Endothelial cell (in vitro differentiated cells): Measurements from ENCODE around the gene SKAP1. TPM values are rescaled to one million over a fixed set of nuclear protein-coding genes. Genes with fewer than 3 reads are reported as not detected.

Experiments
- DNase-seq: peaks from one replicate; pipeline ENCODE4 v3.0.0; 2021; ENCODE audit warnings: low spot score
- H3K27ac Mint-ChIP-seq: one replicate; pipeline ENCODE4 v1.8.0; 2021; ENCODE audit warnings: mixed read lengths, inconsistent platforms; ENCODE audit not compliant: unreplicated experiment
- H3K27me3 Mint-ChIP-seq: one replicate; pipeline ENCODE4 v1.8.0; 2021; ENCODE audit warnings: mild to moderate bottlenecking, moderate library complexity, mixed read lengths, inconsistent platforms; ENCODE audit not compliant: unreplicated experiment
- H3K36me3 Mint-ChIP-seq: one replicate; pipeline ENCODE4 v1.8.0; 2021; ENCODE audit warnings: mild to moderate bottlenecking, low read depth, mixed read lengths, inconsistent platforms; ENCODE audit not compliant: unreplicated experiment
- H3K4me1 Mint-ChIP-seq: one replicate; pipeline ENCODE4 v1.8.0; 2021; ENCODE audit warnings: mild to moderate bottlenecking, mixed read lengths, inconsistent platforms; ENCODE audit not compliant: unreplicated experiment
- H3K4me3 Mint-ChIP-seq: one replicate; pipeline ENCODE4 v1.8.0; 2021; ENCODE audit warnings: mild to moderate bottlenecking, mixed read lengths, inconsistent platforms; ENCODE audit not compliant: unreplicated experiment
- H3K9me3 Mint-ChIP-seq: one replicate; pipeline ENCODE4 v1.8.0; 2021; ENCODE audit warnings: mixed read lengths, inconsistent platforms; ENCODE audit not compliant: unreplicated experiment
- CTCF ChIP-seq: fragments of 200-600 bp; sonication (generic); IDR thresholded peaks from one replicate; pipeline ENCODE4 v1.5.0; 2021; ENCODE audit warnings: antibody characterized with exemption; ENCODE audit not compliant: unreplicated experiment
- total RNA-seq: library from RNA; stranded (reverse); fragmentation: NEBNext Ultra II Directional; extraction: Animal tissue kit (Norgen Biotek cat#: 25700); gene quantifications from one replicate; pipeline ENCODE4 v1.2.1, GENCODE V29; 2021; ENCODE audit not compliant: unreplicated experiment

The SKAP1 gene
- total RNA-seq, 1 donor from 2014 or later: 2.1 TPM

GRCh38 chr17:48472411-48473281 lies 42.6 kb upstream of the SKAP1 start:
- no peaks in the 10 kb centered on the region for H3K36me3 Mint-ChIP-seq
- H3K4me1 Mint-ChIP-seq: peaks cover 5% of the 10 kb centered on the region
- H3K27me3 Mint-ChIP-seq: peaks cover 1% of the 10 kb centered on the region
- H3K27ac Mint-ChIP-seq: no peak overlapping the region
- no peaks in the 10 kb centered on the region for H3K9me3 Mint-ChIP-seq
- no peak overlapping the region for H3K4me3 Mint-ChIP-seq
- no peak for TF ChIP-seq CTCF
- no peak for DNase-seq

- Mint-ChIP-seq H3K27ac (no peak overlapping the region), H3K36me3 (no peaks in the 10 kb centered on the region), H3K9me3 (no peaks in the 10 kb centered on the region), H3K4me1 (peaks cover 5% of the 10 kb centered on the region), H3K27me3 (peaks cover 1% of the 10 kb centered on the region), H3K4me3 (no peak overlapping the region)
- no peak for TF ChIP-seq CTCF
- DNase-seq: no peak
Measured at GRCh38 chr17:48471817-48472410, 41.9 kb upstream of the SKAP1 start.

GRCh38 chr17:48470388-48471034 lies 40.5 kb upstream of the SKAP1 start:
- H3K4me3 Mint-ChIP-seq: no peak overlapping the region
- no peak overlapping the region for H3K27ac Mint-ChIP-seq
- DNase-seq: no peak
- no peaks in the 10 kb centered on the region for H3K9me3 Mint-ChIP-seq
- H3K4me1 Mint-ChIP-seq: peaks cover 5% of the 10 kb centered on the region
- H3K27me3 Mint-ChIP-seq: peaks cover 4% of the 10 kb centered on the region
- no peaks in the 10 kb centered on the region for H3K36me3 Mint-ChIP-seq
- no peak for TF ChIP-seq CTCF

GRCh38 chr17:48469227-48469626 lies 39.2 kb upstream of the SKAP1 start:
- Mint-ChIP-seq H3K27me3 (peaks cover 4% of the 10 kb centered on the region), H3K4me1 (peaks cover 6% of the 10 kb centered on the region), H3K9me3 (no peaks in the 10 kb centered on the region), H3K27ac (no peak overlapping the region), H3K36me3 (no peaks in the 10 kb centered on the region), H3K4me3 (no peak overlapping the region)
- no peak for DNase-seq
- no peak for TF ChIP-seq CTCF

GRCh38 chr17:48468299-48468698 lies 38.3 kb upstream of the SKAP1 start:
- Mint-ChIP-seq H3K27me3 (peaks cover 6% of the 10 kb centered on the region), H3K4me1 (peaks cover 12% of the 10 kb centered on the region), H3K27ac (no peak overlapping the region), H3K4me3 (no peak overlapping the region), H3K36me3 (no peaks in the 10 kb centered on the region), H3K9me3 (no peaks in the 10 kb centered on the region)
- TF ChIP-seq CTCF: no peak
- DNase-seq: no peak
